HEK293 (cell line): ENCODE results near the gene TK1.

ENCODE experiments used
- CTCF ChIA-PET: fragments of 350-600 bp; formaldehyde crosslinking; extraction: SDS; loops from one replicate; lab custom pipeline; 2021; ENCODE audit warnings: antibody characterized with exemption; lab: Yijun Ruan, JAX
- POLR2A ChIA-PET: fragments of 300-600 bp; formaldehyde crosslinking; extraction: SDS; loops from one replicate; lab custom pipeline; 2020; ENCODE audit warnings: antibody characterized with exemption, inconsistent platforms; lab: Yijun Ruan, JAX
- H3K27ac ChIP-seq: fragments of 200-500 bp; sonication (Bioruptor generic); 2 replicates; pipeline ENCODE4 v1.5.1; 2014; ENCODE audit warnings: low read depth, low read length, control low read depth, inconsistent platforms; ENCODE audit errors: extremely low read depth
- H3K36me3 ChIP-seq, 2 experiments: fragments of 200-500 bp in 1 of 2; sonication (Bioruptor generic) in 1 of 2; 1 replicate in 1 of 2; 2 replicates in 1 of 2; pipeline ENCODE4 v1.5.1; 2014 to 2017; ENCODE audit warnings: inconsistent platforms in 2 of 2, low read length in 2 of 2; ENCODE audit not compliant: control insufficient read depth in 2 of 2, insufficient read depth in 1 of 2
- H3K4me1 ChIP-seq: fragments of 200-500 bp; sonication (Bioruptor generic); 2 replicates; pipeline ENCODE4 v1.5.1; 2014; ENCODE audit warnings: mild to moderate bottlenecking, low read length, inconsistent platforms; ENCODE audit not compliant: control insufficient read depth, insufficient read depth
- H3K4me3 ChIP-seq: 2 replicates; pipeline ENCODE4 v1.5.1; 2011; ENCODE audit warnings: low read depth, mild to moderate bottlenecking, control low read depth, low read length, moderate library complexity
- H3K9me3 ChIP-seq: fragments of 200-500 bp; sonication (Bioruptor generic); 2 replicates; pipeline ENCODE4 v1.5.1; 2014; ENCODE audit warnings: low read depth, low read length, inconsistent platforms; ENCODE audit not compliant: control insufficient read depth, insufficient read depth
- BCL11A ChIP-seq: fragments of 450-650 bp; formaldehyde crosslinking; IDR thresholded peaks from 2 replicates; pipeline ENCODE4 v1.5.1; 2016; ENCODE audit warnings: low read depth, missing biosample characterization, missing genetic modification characterization
- GLI2 ChIP-seq: fragments of 450-650 bp; formaldehyde crosslinking; IDR thresholded peaks from 2 replicates; pipeline ENCODE4; 2017; ENCODE audit warnings: missing biosample characterization, missing genetic modification characterization, low read depth, borderline replicate concordance
- TSHZ1 ChIP-seq: fragments of 450-650 bp; formaldehyde crosslinking; IDR thresholded peaks from 2 replicates; pipeline ENCODE4 v1.5.1; 2016; ENCODE audit warnings: missing biosample characterization, missing genetic modification characterization, borderline replicate concordance
- ZFP37 ChIP-seq: fragments of 450-650 bp; formaldehyde crosslinking; IDR thresholded peaks from 2 replicates; pipeline ENCODE4 v1.5.1; 2016; ENCODE audit warnings: missing biosample characterization, missing genetic modification characterization
- ZFP41 ChIP-seq: fragments of 450-650 bp; formaldehyde crosslinking; IDR thresholded peaks from 2 replicates; pipeline ENCODE4 v1.5.1; 2016; ENCODE audit warnings: missing biosample characterization, missing genetic modification characterization, borderline replicate concordance
- ZNF114 ChIP-seq: fragments of 450-650 bp; formaldehyde crosslinking; IDR thresholded peaks from 2 replicates; pipeline ENCODE4 v1.5.0; 2017; ENCODE audit warnings: missing biosample characterization, missing genetic modification characterization
- ZNF146 ChIP-seq: fragments of 450-650 bp; formaldehyde crosslinking; IDR thresholded peaks from 2 replicates; pipeline ENCODE4 v1.5.1; 2016; ENCODE audit warnings: missing biosample characterization, missing genetic modification characterization
- ZNF223 ChIP-seq: fragments of 450-650 bp; formaldehyde crosslinking; IDR thresholded peaks from 2 replicates; pipeline ENCODE4 v1.5.1; 2016; ENCODE audit warnings: missing biosample characterization, missing genetic modification characterization
- ZNF350 ChIP-seq: fragments of 450-650 bp; formaldehyde crosslinking; IDR thresholded peaks from 2 replicates; pipeline ENCODE4 v1.5.0; 2017; ENCODE audit warnings: missing biosample characterization, mild to moderate bottlenecking, missing genetic modification characterization
- ZNF423 ChIP-seq: fragments of 450-650 bp; formaldehyde crosslinking; IDR thresholded peaks from 2 replicates; pipeline ENCODE4 v1.5.1; 2016; ENCODE audit warnings: missing biosample characterization, missing genetic modification characterization
- ZNF48 ChIP-seq: fragments of 450-650 bp; formaldehyde crosslinking; IDR thresholded peaks from 2 replicates; pipeline ENCODE4 v1.5.1; 2016; ENCODE audit warnings: missing biosample characterization, missing genetic modification characterization
- ZNF521 ChIP-seq: fragments of 450-650 bp; formaldehyde crosslinking; IDR thresholded peaks from 2 replicates; pipeline ENCODE4 v1.5.1; 2017; ENCODE audit warnings: missing biosample characterization, mild to moderate bottlenecking, missing genetic modification characterization
- ZNF555 ChIP-seq: fragments of 450-650 bp; formaldehyde crosslinking; conservative IDR thresholded peaks from 2 replicates; pipeline ENCODE4 v1.5.1; 2017; ENCODE audit warnings: missing biosample characterization, mild to moderate bottlenecking, missing genetic modification characterization, inconsistent platforms
- ZNF596 ChIP-seq: fragments of 450-650 bp; IDR thresholded peaks from 2 replicates; pipeline ENCODE4 v1.5.0; 2018; ENCODE audit warnings: missing biosample characterization, mild to moderate bottlenecking, missing genetic modification characterization, moderate library complexity
- ZNF624 ChIP-seq: fragments of 450-650 bp; formaldehyde crosslinking; IDR thresholded peaks from 2 replicates; pipeline ENCODE4 v1.5.1; 2017; ENCODE audit warnings: missing biosample characterization, missing genetic modification characterization
- ZNF626 ChIP-seq: fragments of 450-650 bp; sonication (Bioruptor Pico); formaldehyde crosslinking; IDR thresholded peaks from 2 replicates; pipeline ENCODE4 v1.5.1; 2018; ENCODE audit warnings: missing biosample characterization, missing genetic modification characterization, inconsistent platforms
- ZNF785 ChIP-seq: fragments of 450-650 bp; formaldehyde crosslinking; IDR thresholded peaks from 2 replicates; pipeline ENCODE4 v1.5.1; 2016; ENCODE audit warnings: missing biosample characterization, missing genetic modification characterization
- ZNF830 ChIP-seq: fragments of 450-650 bp; IDR thresholded peaks from 2 replicates; pipeline ENCODE4 v1.5.0; 2018; ENCODE audit warnings: missing biosample characterization, missing genetic modification characterization, low read depth, mild to moderate bottlenecking, moderate library complexity
- ZSCAN4 ChIP-seq: fragments of 450-650 bp; formaldehyde crosslinking; IDR thresholded peaks from 2 replicates; pipeline ENCODE4 v1.5.1; 2017; ENCODE audit warnings: missing biosample characterization, missing genetic modification characterization
- ZXDB ChIP-seq: fragments of 450-650 bp; formaldehyde crosslinking; IDR thresholded peaks from 2 replicates; pipeline ENCODE4 v1.5.1; 2016; ENCODE audit warnings: missing biosample characterization, missing genetic modification characterization
- TF ChIP-seq, protein P1 (sequence below): fragments of 450-650 bp; formaldehyde crosslinking; IDR thresholded peaks from 2 replicates; pipeline ENCODE4 v1.5.1; 2016; ENCODE audit warnings: missing biosample characterization, missing genetic modification characterization
- TF ChIP-seq, protein P2 (sequence below): fragments of 450-650 bp; formaldehyde crosslinking; IDR thresholded peaks from 2 replicates; pipeline ENCODE4 v1.5.1; 2016; ENCODE audit warnings: missing biosample characterization, missing genetic modification characterization

The TK1 gene

GRCh38 chr17:78166416-78166815 lies 20.4 kb downstream of the TK1 start:
- ChIA-PET CTCF (interaction anchor here (1.0 kb wide), 1 partner anchor 153 kb away, joined by 3 read pairs; no protein-coding TSS in a partner anchor), POLR2A (interaction anchor here (0.9 kb wide), 1 partner anchor 82 kb away, joined by 3 read pairs; no protein-coding TSS in a partner anchor)
- H3K4me1 ChIP-seq: no peaks in the 10 kb centered on the region

GRCh38 chr17:78164748-78165607 lies 21.9 kb downstream of the TK1 start:
- Histone ChIP-seq H3K4me3 (no peak overlapping the region), H3K36me3 (no peaks in the 10 kb centered on the region), H3K9me3 (no peaks in the 10 kb centered on the region), H3K27ac (no peak overlapping the region), H3K4me1 (no peaks in the 10 kb centered on the region)
- POLR2A ChIA-PET: interaction anchor here (1.3 to 1.6 kb wide), 2 partner anchors 23 to 35 kb away, joined by 3 read pairs; partner anchors contain the start of gene TMC8
- CTCF ChIA-PET: interaction anchor here (2.2 kb wide), 1 partner anchor 12 kb away, joined by 11 read pairs; no protein-coding TSS in a partner anchor
- TF ChIP-seq, protein P1, sequence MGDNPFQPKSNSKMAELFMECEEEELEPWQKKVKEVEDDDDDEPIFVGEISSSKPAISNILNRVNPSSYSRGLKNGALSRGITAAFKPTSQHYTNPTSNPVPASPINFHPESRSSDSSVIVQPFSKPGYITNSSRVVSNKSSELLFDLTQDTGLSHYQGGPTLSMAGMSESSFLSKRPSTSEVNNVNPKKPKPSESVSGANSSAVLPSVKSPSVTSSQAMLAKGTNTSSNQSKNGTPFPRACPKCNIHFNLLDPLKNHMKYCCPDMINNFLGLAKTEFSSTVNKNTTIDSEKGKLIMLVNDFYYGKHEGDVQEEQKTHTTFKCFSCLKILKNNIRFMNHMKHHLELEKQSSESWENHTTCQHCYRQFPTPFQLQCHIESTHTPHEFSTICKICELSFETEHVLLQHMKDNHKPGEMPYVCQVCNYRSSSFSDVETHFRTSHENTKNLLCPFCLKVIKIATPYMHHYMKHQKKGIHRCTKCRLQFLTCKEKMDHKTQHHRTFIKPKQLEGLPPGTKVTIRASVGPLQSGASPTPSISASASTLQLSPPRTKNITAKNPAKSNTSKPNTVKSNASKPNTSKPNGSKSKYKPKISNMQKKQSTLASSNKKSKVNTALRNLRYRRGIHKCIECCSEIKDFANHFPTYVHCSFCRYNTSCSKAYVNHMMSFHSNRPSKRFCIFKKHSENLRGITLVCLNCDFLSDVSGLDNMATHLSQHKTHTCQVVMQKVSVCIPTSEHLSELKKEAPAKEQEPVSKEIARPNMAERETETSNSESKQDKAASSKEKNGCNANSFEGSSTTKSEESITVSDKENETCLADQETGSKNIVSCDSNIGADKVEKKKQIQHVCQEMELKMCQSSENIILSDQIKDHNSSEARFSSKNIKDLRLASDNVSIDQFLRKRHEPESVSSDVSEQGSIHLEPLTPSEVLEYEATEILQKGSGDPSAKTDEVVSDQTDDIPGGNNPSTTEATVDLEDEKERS (tag by site-specific recombination): no peak
- TF ChIP-seq ZFP41 (tag by site-specific recombination) (no peak), ZFP37 (tag by site-specific recombination) (no peak), ZNF596 (no peak), ZNF48 (no peak), ZNF521 (tag by site-specific recombination) (no peak), ZNF626 (tag by site-specific recombination) (no peak), ZNF114 (tag by site-specific recombination) (no peak), ZNF350 (tag by site-specific recombination) (no peak), ZNF830 (tag by site-specific recombination) (no peak), GLI2 (no peak), BCL11A (tag by site-specific recombination) (no peak), ZNF624 (tag by site-specific recombination) (no peak), ZNF555 (tag by site-specific recombination) (no peak)

More at GRCh38 chr17:78166416-78166815, 20.4 kb downstream of the TK1 start:
- H3K36me3 ChIP-seq: peaks cover 0 to 13% of the 10 kb centered on the region in 2 experiments; a peak in 1 of 3 replicates
- no peak for TF ChIP-seq ZNF146
- TF ChIP-seq, protein P2, sequence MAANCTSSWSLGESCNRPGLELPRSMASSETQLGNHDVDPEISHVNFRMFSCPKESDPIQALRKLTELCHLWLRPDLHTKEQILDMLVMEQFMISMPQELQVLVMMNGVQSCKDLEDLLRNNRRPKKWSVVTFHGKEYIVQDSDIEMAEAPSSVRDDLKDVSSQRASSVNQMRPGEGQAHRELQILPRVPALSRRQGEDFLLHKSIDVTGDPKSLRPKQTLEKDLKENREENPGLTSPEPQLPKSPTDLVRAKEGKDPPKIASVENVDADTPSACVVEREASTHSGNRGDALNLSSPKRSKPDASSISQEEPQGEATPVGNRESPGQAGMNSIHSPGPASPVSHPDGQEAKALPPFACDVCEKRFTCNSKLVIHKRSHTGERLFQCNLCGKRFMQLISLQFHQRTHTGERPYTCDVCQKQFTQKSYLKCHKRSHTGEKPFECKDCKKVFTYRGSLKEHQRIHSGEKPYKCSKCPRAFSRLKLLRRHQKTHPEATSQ (tag by site-specific recombination): no peak
- no peak for TF ChIP-seq ZXDB (tag by site-specific recombination)
- no peak for TF ChIP-seq ZNF785 (tag by site-specific recombination)
- TF ChIP-seq ZNF223: no peak
- TF ChIP-seq ZSCAN4 (tag by site-specific recombination): no peak
- TF ChIP-seq TSHZ1 (tag by site-specific recombination): no peak
- TF ChIP-seq ZNF423 (tag by site-specific recombination): no peak
- no peaks in the 10 kb centered on the region for H3K9me3 ChIP-seq
- H3K4me3 ChIP-seq: no peak overlapping the region
- H3K27ac ChIP-seq: no peak overlapping the region
